HEK293 (cell line): ENCODE results near the gene CA5A.

ENCODE experiments used
- AEBP2 ChIP-seq: fragments of 450-650 bp; formaldehyde crosslinking; IDR thresholded peaks from 2 replicates; pipeline ENCODE4 v1.5.1; 2016; ENCODE audit warnings: missing biosample characterization, missing genetic modification characterization, borderline replicate concordance
- CTCF ChIP-seq: fragments of 450-650 bp; formaldehyde crosslinking; IDR thresholded peaks from 2 replicates; pipeline ENCODE4 v1.5.1; 2016; ENCODE audit warnings: missing biosample characterization, missing genetic modification characterization
- KLF10 ChIP-seq: fragments of 450-650 bp; IDR thresholded peaks from 2 replicates; pipeline ENCODE4 v1.5.1; 2018; ENCODE audit warnings: missing biosample characterization, mild to moderate bottlenecking, missing genetic modification characterization
- KLF16 ChIP-seq: fragments of 450-650 bp; formaldehyde crosslinking; IDR thresholded peaks from 2 replicates; pipeline ENCODE4 v1.5.1; 2017; ENCODE audit warnings: missing biosample characterization, missing genetic modification characterization
- SP2 ChIP-seq: fragments of 450-650 bp; formaldehyde crosslinking; IDR thresholded peaks from 2 replicates; pipeline ENCODE4 v1.5.1; 2016; ENCODE audit warnings: missing biosample characterization, missing genetic modification characterization

- no peak for TF ChIP-seq AEBP2
- TF ChIP-seq CTCF (tag by site-specific recombination), result no peak
- TF ChIP-seq KLF10, result no peak
- no peak for TF ChIP-seq KLF16
- no peak for TF ChIP-seq SP2 (tag by site-specific recombination)
These were observed 37.4 kb upstream of the CA5A start for GRCh38 chr16:87973717-87974116.
